ENCODE data around the gene SORL1.

- no peak for TF ChIP-seq POLR2A (IDR thresholded peaks at IDR 0.05; ENCODE audit: low read depth, low read length)
- no peak for TF ChIP-seq POLR2AphosphoS5 (IDR thresholded peaks at IDR 0.05; ENCODE audit: low read depth, low read length)
- no peak for TF ChIP-seq TAF1 (IDR thresholded peaks at IDR 0.05; ENCODE audit: borderline replicate concordance, low read depth, low read length)
Observed at GRCh38 chr11:121664144-121664543, 212.0 kb downstream of the SORL1 start.
